Stimulated activated naive CD8-positive, alpha-beta T cell treated with anti-CD3 and anti-CD28 coated beads, Interleukin-15, Interleukin-2, amounts not matched to agents 100 U/mL and 50 U/mL, for 24 hours (primary cell): ENCODE results near the gene ZNRF3.
"Not testable (repeated sequence)": the region's sequence is repeated elsewhere in the genome, so short reads cannot be mapped to it uniquely, and the experiment has no call there.

ENCODE experiments used
- ATAC-seq: fragments of 150-1000 bp; cut with Tn5 transposase; one replicate; pipeline ENCODE4 v1.10.0; 2021
- DNase-seq: peaks from one replicate; pipeline ENCODE4 v3.0.0; 2021

The ZNRF3 gene

GRCh38 chr22:28884747-28885350 is 1.5 kb downstream of the ZNRF3 start:
- DNase-seq (no peak), ATAC-seq (no peak)

- ATAC-seq (no peak), DNase-seq (no peak)
Observed at GRCh38 chr22:28885939-28886338, 2.6 kb downstream of the ZNRF3 start.

DNA sequence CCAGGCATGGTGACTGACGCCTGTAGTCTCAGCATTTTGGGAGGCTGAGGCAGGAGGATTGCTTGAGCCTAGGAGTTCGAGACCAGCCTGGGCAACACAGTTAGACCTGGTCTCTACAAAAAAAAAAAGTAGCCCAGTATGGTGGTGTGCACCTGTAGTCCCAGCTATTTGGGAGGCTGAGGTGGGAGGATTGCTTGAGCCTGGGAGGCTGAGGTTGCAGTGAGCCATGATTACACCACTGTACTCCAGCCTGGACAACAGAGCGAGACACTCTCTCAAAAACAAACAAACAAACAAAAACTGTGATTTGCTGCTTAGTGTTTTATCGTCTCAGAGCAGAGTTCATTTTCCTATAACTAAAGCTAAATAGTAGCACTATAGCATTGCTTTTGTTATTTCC is 3.3 kb downstream of the ZNRF3 start:
- not testable (repeated sequence) for DNase-seq, ATAC-seq

GRCh38 chr22:28887725-28888459 is 4.5 kb downstream of the ZNRF3 start:
- DNase-seq = no peak

GRCh38 chr22:28889478-28890024 is 6.2 kb downstream of the ZNRF3 start:
- ATAC-seq (no peak), DNase-seq (no peak)

More at GRCh38 chr22:28887725-28888459, 4.5 kb downstream of the ZNRF3 start:
- no peak for ATAC-seq

- DNase-seq (no peak), ATAC-seq (no peak)
Observed at GRCh38 chr22:28891156-28891733, 7.9 kb downstream of the ZNRF3 start.

- ATAC-seq = peak; percentile 9
Observed at GRCh38 chr22:28892175-28892731, 8.9 kb downstream of the ZNRF3 start.

DNA sequence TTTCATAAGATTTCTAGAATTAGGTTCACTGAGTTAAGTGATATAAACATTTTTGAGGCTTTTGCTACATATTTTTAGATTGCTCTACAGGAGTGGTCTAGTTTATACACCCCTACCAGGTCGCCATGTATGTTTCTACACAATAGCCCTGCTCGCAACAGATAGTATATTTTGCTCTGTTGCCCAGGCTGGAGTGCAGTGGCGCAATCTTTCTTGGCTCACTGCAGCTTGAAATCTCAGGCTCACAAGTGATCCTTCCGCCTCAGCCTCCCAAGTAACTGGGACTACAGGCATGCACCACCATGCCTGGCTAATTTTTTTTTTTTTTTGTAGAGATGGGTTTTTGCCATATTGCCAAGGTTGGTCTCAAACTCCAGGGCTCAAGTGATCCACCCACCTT is 10.4 kb downstream of the ZNRF3 start:
- DNase-seq = no peak

More at GRCh38 chr22:28892175-28892731, 8.9 kb downstream of the ZNRF3 start:
- no peak for DNase-seq

DNA sequence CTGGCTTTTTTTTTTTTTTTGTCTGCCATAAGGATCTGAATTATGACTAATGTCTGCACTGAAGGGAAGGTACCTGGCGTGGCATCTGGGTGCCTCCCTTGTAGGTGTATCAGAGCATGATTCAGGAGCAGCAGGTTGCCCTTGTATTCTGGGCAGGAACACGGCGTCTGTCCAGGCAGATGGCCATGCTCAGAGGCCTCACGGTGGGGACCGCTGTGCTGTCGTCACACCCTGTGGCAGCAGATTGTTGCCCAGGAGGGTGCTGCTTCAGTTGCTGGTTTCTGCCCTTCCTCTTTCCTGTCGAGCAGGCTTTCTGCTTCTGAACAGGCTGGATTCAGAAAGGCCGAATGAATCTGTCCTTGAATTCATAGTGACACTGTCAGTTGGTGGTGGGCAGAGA is 11.0 kb downstream of the ZNRF3 start:
- ATAC-seq (no peak), DNase-seq (no peak)

More for the DNA sequence above, 10.4 kb downstream of the ZNRF3 start:
- no peak for ATAC-seq

DNA sequence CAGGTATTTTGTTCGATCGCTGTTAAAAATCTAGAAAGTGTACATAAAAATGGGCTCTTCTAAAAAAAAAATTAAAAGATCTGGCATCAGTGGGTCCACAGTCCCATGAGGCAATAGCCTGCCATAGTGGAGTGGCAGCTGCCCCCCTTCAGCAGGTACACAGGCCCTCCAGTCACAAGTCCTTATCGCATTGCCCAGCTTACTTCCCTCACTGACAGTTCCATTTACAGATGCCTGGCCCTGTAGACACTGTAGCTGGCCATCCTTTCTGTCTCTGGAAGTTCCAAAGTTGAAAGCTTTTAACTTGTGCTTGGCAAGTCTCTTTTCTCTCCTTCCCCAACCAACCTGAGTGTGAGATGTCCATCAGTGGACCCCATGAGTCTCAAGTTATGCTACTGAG is 11.4 kb downstream of the ZNRF3 start:
- DNase-seq = no peak
- ATAC-seq = no peak

DNA sequence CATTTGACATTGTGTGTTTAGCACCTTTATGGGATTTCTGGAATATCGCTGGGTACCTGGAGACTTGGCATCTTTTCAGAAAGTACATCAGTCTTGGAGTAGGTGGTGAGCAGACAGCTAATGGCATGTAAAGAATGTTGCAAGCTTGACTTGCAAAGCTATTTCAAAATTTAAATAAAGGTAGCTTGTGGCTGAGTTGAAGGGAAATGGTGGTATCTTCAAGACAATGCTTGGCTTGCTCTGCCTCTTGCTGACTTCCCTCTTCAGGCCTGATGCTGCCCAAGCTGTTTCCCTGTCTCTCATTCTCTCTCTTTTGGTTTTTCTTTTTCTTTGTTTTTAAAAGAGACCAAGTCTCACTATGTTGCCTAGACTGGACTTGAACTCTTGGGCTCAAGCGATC is 13.2 kb downstream of the ZNRF3 start:
- ATAC-seq (no peak), DNase-seq (no peak)

DNA sequence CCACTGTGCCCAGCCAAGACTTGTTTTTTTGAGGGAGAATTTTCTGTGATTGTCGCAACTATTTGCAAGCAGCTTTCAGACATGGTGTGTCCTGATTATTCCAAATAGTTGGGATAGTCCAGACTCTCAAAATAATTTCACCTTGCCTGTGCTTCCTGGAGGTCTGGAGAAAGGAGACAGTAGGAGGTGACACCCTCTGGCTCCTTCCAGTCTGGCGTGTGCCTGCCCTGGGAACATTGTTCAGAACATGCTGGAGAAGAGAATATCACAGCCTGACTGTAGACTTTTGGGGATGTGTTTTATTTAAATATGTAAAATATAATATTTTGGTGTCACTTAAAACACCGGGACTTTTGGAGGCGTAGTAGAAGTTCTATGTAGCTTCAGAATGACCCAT is 14.9 kb downstream of the ZNRF3 start:
- ATAC-seq (no peak), DNase-seq (no peak)

DNA sequence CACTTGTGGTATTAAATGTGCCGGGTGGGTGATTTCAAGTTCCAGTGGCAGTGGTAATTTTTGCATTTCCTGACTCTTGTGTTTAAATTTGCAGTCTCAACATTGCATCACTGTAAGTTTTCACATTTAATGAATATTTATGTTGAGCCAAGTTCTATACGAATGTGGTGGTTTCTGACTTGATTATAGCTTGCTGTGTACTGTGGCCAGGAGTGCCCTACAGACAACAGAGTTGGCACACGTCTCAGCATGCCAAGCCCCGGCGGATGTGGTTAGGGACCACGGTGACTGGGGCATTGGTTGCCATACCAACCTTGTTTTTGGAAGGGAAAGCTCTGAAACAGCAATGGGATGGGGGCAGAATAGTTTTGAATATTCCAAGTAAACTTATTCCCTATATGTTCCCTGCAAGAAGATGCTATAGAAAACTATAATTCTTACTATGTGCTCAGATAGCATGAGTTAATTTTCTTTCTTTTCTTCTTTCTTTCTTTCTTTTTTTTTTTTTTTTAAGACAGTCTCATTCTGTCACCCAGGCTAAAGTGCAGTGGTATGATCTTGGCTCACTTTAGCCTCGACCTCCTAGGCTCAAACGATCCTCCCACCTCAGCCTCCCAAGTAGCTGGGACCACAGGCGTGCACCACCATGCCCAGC is 16.0 kb downstream of the ZNRF3 start:
- ATAC-seq (peak; percentile 68), DNase-seq (peak; percentile 44)

- ATAC-seq (no peak), DNase-seq (no peak)
Observed at GRCh38 chr22:28900379-28900925, 17.1 kb downstream of the ZNRF3 start.

GRCh38 chr22:28902490-28902889 is 19.1 kb downstream of the ZNRF3 start:
- ATAC-seq = no peak

GRCh38 chr22:28903080-28903479 is 19.7 kb downstream of the ZNRF3 start:
- no peak for ATAC-seq
- DNase-seq = no peak

More at GRCh38 chr22:28902490-28902889, 19.1 kb downstream of the ZNRF3 start:
- DNase-seq = no peak

- ATAC-seq = no peak
- DNase-seq = no peak
Observed at GRCh38 chr22:28903729-28904128, 20.4 kb downstream of the ZNRF3 start.

- DNase-seq = no peak
- no peak for ATAC-seq
Observed at GRCh38 chr22:28904211-28904896, 21.0 kb downstream of the ZNRF3 start.

DNA sequence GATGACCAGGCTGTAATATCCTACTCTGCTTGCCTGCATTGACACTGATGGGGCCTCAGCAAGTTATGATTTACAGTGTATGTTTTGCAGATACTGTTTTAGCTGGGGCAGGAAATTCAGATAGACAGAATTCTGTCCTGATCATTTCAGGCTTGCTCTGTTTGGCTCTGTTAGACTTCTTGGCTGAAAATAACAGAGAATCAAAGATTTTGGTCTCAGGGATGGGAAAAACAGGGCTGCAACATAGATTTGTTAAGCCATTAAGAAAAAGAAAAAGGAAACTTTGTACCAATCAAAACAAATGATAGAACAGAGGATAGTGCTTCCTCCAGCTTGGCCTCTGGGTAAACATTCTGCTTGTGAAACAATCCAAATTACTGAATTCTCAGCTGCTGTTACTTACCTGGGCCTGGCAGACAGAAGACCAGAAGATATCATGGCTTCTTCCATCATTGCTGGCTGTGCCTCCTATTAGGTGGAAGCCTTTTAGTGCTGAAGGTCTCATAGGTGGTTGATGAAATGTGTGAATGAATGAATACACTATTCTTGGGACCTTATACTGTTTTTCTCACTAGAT is 22.0 kb downstream of the ZNRF3 start:
- DNase-seq (no peak), ATAC-seq (no peak)

- ATAC-seq (no peak), DNase-seq (no peak)
Observed at GRCh38 chr22:28906312-28906711, 22.9 kb downstream of the ZNRF3 start.
